Head of caudate nucleus (tissue), 42 donors: ENCODE measurements around the gene DNAJC16.
A peak's percentile ranks its signal among the peaks of the same experiment; 100 is the strongest.
"Not testable (repeated sequence)": the region's sequence is repeated elsewhere in the genome, so short reads cannot be mapped to it uniquely, and the experiment has no call there.

ENCODE experiments used
- DNase-seq, 42 donors: peaks; one replicate each; pipeline versions ENCODE4 v3.0.0 to v3.0.0-alpha.2; 2020 to 2021; ENCODE audit warnings: mixed read lengths in 7 of 42
- intact Hi-C: fragments of 100-400 bp; cut with DNase I; formaldehyde crosslinking; loops from one replicate; pipeline ENCODE4 v1.15.0; 2022

The DNAJC16 gene

GRCh38 chr1:15501208-15502032 lies 25.2 kb upstream of the DNAJC16 start:
- intact Hi-C loops, result no loop called here
- DNase-seq, result peak in 40 of 42 donors; percentile 14 to 79 (median 50)

GRCh38 chr1:15504436-15504835 lies 22.2 kb upstream of the DNAJC16 start:
- intact Hi-C loops, result no loop called here
- DNase-seq, result no peak

DNA sequence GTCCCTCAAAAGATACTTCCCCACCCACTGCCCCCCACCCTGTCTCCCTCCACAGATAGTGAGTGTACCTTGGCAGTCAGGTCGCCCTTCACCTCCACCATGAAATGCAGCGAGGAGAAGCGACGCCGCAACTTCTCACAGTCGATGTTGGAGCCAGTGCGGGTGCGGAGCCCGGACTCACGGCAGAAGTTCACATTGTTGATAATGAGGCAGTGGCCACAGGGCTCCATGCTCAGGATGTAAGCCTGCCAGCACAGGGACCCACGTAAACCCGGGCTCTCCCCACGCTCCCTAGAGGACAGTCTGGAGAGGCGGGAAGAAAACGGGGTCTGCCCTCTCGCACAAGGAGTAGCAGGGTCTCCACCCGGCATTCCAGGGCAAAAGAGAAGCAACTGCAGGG lies 19.8 kb upstream of the DNAJC16 start:
- DNase-seq, result no peak
- intact Hi-C loops, result no loop called here

- intact Hi-C loops, result no loop called here
Measured at GRCh38 chr1:15507278-15507677, 19.4 kb upstream of the DNAJC16 start.

DNA sequence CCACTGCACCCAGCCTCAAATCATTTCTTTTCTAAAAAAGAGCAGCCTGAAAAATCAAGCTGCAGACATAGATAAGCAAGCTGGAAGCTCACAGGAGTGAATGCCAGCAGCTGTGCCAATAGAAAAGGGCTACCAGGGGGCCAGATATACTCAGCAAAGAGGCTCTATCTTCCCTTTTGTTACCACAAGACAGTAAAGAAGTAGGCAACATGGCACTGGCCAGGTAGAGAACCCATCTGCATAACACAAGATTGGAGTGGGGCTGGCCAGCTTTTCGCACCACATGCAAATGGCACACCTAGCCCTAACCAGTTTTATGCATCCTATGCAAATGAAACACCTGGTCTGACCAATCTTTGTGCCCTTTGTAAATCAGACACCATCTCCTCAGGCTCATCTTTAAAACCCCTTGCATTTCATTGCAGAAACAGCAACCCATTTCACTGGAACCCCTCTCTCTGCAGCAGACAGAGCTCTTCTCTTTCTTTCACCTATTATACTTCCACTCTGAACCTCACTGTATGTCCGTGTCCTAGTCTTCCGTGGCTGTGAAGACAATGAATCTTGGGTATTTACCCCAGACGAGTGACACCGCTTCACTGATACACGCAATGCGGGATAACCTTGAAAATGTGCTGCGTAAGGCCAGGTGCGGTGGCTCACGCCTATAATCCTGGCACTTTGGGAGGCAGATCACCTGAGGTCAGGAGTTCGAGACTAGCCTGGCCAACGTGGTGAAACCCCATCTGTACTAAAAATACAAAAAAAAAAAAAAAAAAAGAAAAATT lies 17.8 kb upstream of the DNAJC16 start:
- DNase-seq, result no peak
- intact Hi-C loops, result no loop called here

More at GRCh38 chr1:15507278-15507677, 19.4 kb upstream of the DNAJC16 start:
- peak in 1 of 42 donors; percentile 7 for DNase-seq

DNA sequence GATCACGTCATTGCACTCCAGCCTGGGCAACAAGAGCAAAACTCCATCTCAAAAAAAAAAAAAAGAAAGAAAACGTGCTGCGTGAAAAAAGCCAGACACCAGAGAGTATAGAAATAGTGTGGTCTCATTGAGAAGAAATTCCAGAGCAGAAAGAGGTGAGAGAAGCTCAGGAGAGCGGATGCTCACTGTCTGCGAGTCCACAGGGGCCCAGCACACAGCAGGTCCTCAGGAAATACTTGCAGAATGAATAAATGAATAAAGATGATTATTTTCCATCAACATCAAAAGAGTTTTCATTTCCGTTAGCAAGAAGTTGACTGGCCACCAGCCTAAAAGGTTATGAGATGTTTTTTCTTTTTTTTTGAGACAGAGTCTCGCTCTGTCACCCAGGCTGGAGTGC lies 17.1 kb upstream of the DNAJC16 start:
- DNase-seq, result no peak
- intact Hi-C loops, result no loop called here

DNA sequence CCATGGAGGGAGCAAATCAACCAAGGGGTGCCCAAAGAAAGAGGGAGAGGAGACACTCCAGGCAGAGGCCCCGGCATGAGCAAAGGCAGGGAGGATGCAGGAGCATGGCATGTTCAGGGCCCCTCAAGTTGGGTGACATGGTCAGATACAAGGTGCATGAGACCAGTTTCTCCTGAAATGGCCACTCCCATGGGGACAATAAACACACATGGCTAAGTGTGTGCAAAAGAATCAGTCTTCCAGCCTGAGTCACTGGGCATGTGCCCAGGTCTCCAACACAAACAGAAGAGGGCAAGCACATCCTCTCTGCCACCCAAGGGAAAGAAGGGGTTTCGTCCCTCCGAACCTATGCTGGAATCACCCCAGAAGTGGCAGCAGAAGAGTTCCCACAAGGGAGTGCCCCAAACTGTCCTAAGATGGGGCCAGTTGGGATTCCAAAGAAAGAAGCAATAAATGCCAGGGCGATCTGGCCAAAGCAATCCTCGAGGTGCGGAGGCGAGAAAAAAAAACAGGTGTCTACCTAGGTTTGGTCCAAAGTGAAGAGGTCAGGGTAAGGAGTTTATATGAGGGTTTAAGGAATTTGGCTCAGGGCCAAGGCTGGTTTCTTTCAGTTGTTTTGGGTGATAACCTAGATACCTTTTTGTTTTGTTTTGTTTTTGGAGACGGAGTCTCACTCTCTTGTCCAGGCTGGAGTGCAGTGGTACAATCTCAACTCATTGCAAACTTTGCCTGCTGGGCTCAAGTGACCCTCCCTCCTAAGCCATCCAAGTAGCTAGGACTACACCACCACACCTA lies 15.8 kb upstream of the DNAJC16 start:
- DNase-seq, result peak in 1 of 42 donors; percentile 33
- intact Hi-C loops, result no loop called here

GRCh38 chr1:15513192-15513591 lies 13.5 kb upstream of the DNAJC16 start:
- DNase-seq, result peak in 5 of 42 donors; percentile 14 to 52 (median 31)
- intact Hi-C loops, result no loop called here

DNA sequence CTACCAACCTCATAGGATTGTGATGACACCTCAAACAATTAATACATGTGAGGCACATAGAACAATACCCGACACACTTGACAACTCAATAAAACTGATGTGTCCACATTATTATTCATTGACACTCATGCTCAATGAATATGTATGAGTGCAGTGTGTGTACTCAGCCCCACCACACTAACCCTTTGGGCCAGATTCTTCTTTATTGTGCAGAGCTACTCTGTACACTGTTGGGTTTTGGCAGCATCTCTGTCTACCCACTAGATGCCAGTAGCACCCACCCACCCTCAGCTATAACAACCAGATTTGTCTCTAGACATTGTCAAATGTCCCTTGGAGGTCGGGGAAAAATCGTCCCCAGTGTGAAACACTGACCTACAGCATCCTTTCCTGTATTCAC lies 12.7 kb upstream of the DNAJC16 start:
- intact Hi-C loops, result no loop called here
- DNase-seq, result peak in 1 of 42 donors; percentile 16

DNA sequence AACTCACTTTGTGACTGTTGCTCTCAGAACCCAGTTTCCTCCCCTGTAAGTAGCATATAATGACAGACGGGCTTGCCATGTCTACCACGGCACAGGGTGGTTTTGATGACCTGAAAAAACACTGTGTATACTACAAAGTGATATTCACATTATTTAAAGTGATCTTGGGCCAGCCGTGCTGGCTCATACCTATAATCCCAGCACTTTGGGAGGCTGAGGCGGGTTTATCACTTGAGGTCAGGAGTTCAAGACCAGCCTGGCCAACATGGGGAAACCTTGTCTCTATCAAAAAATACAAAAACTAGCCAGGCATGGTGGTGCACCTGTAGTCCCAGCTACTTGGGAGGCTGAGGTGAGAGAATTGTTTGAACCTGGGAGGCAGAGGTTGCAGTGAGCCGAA lies 12.1 kb upstream of the DNAJC16 start:
- intact Hi-C loops, result not testable (repeated sequence)
- peak in 1 of 42 donors; percentile 4 for DNase-seq

DNA sequence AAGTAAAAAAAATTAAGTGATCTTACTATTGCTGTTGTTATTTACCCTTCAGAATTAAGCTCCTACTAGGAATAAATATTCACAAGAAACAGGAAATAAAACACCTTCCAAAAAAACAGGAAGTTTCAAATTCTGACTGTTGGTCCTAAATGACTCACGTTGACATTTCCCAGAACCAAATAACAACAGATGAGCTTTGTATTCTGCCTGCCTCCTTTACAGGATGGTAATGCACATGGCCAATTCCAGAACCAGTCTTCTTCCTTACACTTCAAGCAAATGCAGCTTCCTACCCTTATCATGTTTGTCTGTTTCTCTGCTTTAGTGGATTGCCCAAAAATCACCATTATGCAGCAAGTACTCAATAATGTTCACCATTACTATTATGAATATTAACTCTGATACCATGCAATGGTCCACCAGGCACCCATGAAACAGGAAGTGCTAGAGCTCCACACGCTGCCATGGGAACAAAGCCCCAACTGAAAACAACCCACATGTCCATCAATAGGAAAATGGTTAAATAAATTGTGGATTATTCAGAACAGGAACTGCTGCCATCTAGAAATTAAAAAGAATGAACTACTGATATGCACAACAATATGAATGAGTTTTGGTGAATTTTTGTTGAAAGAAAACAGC lies 11.5 kb upstream of the DNAJC16 start:
- intact Hi-C loops, result no loop called here
- no peak for DNase-seq

DNA sequence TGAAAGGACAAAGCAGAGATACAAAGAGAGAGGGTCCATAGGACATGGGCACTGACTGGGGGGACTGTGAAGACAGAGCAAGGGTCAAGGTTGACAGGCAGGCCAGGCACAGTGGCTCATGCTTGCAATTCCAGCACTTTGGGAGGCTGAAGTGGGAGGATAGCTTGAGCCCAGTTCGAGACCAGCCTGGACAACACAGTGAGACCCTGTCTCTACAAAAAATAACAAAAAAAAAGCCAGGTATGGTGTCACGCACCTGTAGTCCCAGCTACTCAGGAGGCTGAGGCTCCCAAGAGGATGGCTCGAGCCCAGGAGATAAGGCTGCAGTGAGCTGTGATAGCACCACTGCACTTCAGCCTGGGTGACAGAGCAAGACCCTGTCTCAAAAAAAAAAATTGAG lies 7.0 kb upstream of the DNAJC16 start:
- no peak for DNase-seq
- intact Hi-C loops, result no loop called here

- DNase-seq, intact Hi-C loops: not testable (repeated sequence)
Measured at GRCh38 chr1:15521206-15521906, 5.3 kb upstream of the DNAJC16 start.

GRCh38 chr1:15522551-15522950 lies 4.1 kb upstream of the DNAJC16 start:
- intact Hi-C loops, result no loop called here
- no peak for DNase-seq

GRCh38 chr1:15523104-15524020 lies 3.3 kb upstream of the DNAJC16 start:
- peak in 2 of 42 donors; percentile 7 to 23 for DNase-seq
- intact Hi-C loops, result loop anchor here (2.0 kb wide), 1 partner anchor 93 kb away; the partner anchor contains the start of gene DDI2

GRCh38 chr1:15524021-15524282 lies 2.7 kb upstream of the DNAJC16 start, which contains the start of gene CASP9:
Gene CASP9 (minus strand): TSS chr1:15524215. CDS start chr1:15524200, 15 bp downstream.
- intact Hi-C loops, result loop anchor here (2.0 kb wide), 1 partner anchor 93 kb away; the partner anchor contains the start of gene DDI2
- DNase-seq, result no peak
